DND-41 (cell line): ENCODE results near the gene GPHN.

ENCODE experiments used
- EZH2 ChIP-seq: IDR thresholded peaks from 3 replicates; pipeline ENCODE4 v1.6.1; 2012; ENCODE audit warnings: borderline replicate concordance, low read depth, mild to moderate bottlenecking, moderate library complexity, low read length, inconsistent platforms; ENCODE audit not compliant: severe bottlenecking
- TF ChIP-seq, protein P1 (sequence below): IDR thresholded peaks from 2 replicates; pipeline ENCODE4 v1.5.1; 2012; ENCODE audit warnings: borderline replicate concordance, low read length, moderate library complexity, mild to moderate bottlenecking; ENCODE audit not compliant: poor library complexity, severe bottlenecking; ENCODE audit errors: extremely low read depth

- TF ChIP-seq, protein P1, sequence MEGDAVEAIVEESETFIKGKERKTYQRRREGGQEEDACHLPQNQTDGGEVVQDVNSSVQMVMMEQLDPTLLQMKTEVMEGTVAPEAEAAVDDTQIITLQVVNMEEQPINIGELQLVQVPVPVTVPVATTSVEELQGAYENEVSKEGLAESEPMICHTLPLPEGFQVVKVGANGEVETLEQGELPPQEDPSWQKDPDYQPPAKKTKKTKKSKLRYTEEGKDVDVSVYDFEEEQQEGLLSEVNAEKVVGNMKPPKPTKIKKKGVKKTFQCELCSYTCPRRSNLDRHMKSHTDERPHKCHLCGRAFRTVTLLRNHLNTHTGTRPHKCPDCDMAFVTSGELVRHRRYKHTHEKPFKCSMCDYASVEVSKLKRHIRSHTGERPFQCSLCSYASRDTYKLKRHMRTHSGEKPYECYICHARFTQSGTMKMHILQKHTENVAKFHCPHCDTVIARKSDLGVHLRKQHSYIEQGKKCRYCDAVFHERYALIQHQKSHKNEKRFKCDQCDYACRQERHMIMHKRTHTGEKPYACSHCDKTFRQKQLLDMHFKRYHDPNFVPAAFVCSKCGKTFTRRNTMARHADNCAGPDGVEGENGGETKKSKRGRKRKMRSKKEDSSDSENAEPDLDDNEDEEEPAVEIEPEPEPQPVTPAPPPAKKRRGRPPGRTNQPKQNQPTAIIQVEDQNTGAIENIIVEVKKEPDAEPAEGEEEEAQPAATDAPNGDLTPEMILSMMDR: no peak
- no peak for TF ChIP-seq EZH2
These were observed 31.0 kb upstream of the GPHN start for GRCh38 chr14:66476964-66477363.
